KMS-11 (cell line): ENCODE measurements around the gene EHBP1L1.

Source experiments
- H2AFZ ChIP-seq: fragments of 200-600 bp; sonication (generic); 2 replicates; pipeline ENCODE4 v1.6.1; 2016; ENCODE audit warnings: antibody characterized with exemption, mixed run types, low read depth
- H3K27ac ChIP-seq: fragments of 200-600 bp; sonication (generic); 2 replicates; pipeline ENCODE4 v1.6.1; 2016; ENCODE audit warnings: mild to moderate bottlenecking, mixed run types
- H3K27me3 ChIP-seq: fragments of 200-600 bp; sonication (generic); 2 replicates; pipeline ENCODE4 v1.6.1; 2017; ENCODE audit warnings: mild to moderate bottlenecking, low read depth, mixed run types, moderate library complexity; ENCODE audit not compliant: insufficient read depth
- H3K36me3 ChIP-seq: fragments of 200-600 bp; sonication (generic); 2 replicates; pipeline ENCODE4 v1.6.1; 2017; ENCODE audit warnings: mild to moderate bottlenecking, mixed run types; ENCODE audit not compliant: insufficient read depth
- H3K4me1 ChIP-seq: fragments of 200-600 bp; sonication (generic); 2 replicates; pipeline ENCODE4 v1.6.1; 2016; ENCODE audit warnings: mild to moderate bottlenecking, low read depth, mixed run types; ENCODE audit not compliant: poor library complexity, severe bottlenecking
- H3K4me2 ChIP-seq: fragments of 200-600 bp; sonication (generic); 2 replicates; pipeline ENCODE4 v1.7.0; 2016; ENCODE audit warnings: mild to moderate bottlenecking, mixed run types
- H3K4me3 ChIP-seq: fragments of 200-600 bp; sonication (generic); IDR thresholded peaks from 2 replicates; pipeline ENCODE4 v1.6.1; 2017; ENCODE audit warnings: low read depth, low read length, mixed read lengths; ENCODE audit not compliant: insufficient read depth
- H3K79me2 ChIP-seq: fragments of 200-600 bp; sonication (generic); 2 replicates; pipeline ENCODE4 v1.6.1; 2016; ENCODE audit warnings: low read depth, mixed run types; ENCODE audit not compliant: insufficient read depth
- H3K9ac ChIP-seq: fragments of 200-600 bp; sonication (generic); 2 replicates; pipeline ENCODE4 v1.6.1; 2016; ENCODE audit warnings: mild to moderate bottlenecking, mixed run types
- H4K20me1 ChIP-seq: fragments of 200-600 bp; sonication (generic); 2 replicates; pipeline ENCODE4 v1.6.1; 2016; ENCODE audit warnings: mild to moderate bottlenecking, mixed run types; ENCODE audit not compliant: insufficient read depth
- TF ChIP-seq, protein P1 (sequence below): fragments of 200-600 bp; sonication (generic); conservative IDR thresholded peaks from 2 replicates; pipeline ENCODE4 v1.6.1; 2017; ENCODE audit warnings: low read depth, mild to moderate bottlenecking, antibody characterized with exemption, low read length, moderate library complexity, mixed read lengths

EHBP1L1 gene

GRCh38 chr11:65549096-65549495 is 26.8 kb upstream of the EHBP1L1 start:
- Histone ChIP-seq H3K36me3 (no peaks in the 10 kb centered on the region), H2AFZ (no peak overlapping the region), H3K4me2 (no peak overlapping the region), H3K4me1 (peaks cover 39% of the 10 kb centered on the region), H3K27ac (no peak overlapping the region), H3K4me3 (no peak overlapping the region), H3K79me2 (no peaks in the 10 kb centered on the region), H3K9ac (no peak overlapping the region), H4K20me1 (no peaks in the 10 kb centered on the region), H3K27me3 (no peaks in the 10 kb centered on the region)
- TF ChIP-seq, protein P1, sequence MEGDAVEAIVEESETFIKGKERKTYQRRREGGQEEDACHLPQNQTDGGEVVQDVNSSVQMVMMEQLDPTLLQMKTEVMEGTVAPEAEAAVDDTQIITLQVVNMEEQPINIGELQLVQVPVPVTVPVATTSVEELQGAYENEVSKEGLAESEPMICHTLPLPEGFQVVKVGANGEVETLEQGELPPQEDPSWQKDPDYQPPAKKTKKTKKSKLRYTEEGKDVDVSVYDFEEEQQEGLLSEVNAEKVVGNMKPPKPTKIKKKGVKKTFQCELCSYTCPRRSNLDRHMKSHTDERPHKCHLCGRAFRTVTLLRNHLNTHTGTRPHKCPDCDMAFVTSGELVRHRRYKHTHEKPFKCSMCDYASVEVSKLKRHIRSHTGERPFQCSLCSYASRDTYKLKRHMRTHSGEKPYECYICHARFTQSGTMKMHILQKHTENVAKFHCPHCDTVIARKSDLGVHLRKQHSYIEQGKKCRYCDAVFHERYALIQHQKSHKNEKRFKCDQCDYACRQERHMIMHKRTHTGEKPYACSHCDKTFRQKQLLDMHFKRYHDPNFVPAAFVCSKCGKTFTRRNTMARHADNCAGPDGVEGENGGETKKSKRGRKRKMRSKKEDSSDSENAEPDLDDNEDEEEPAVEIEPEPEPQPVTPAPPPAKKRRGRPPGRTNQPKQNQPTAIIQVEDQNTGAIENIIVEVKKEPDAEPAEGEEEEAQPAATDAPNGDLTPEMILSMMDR, result no peak

- no peaks in the 10 kb centered on the region for H3K36me3 ChIP-seq
- no peaks in the 10 kb centered on the region for H4K20me1 ChIP-seq
- TF ChIP-seq, protein P1, result peak; percentile 69
- H3K4me2 ChIP-seq, result peak overlapping the region; percentile 66; the same call in 1 of the 2 replicates
- H3K4me3 ChIP-seq, result no peak overlapping the region
- H2AFZ ChIP-seq, result no peak overlapping the region
- H3K4me1 ChIP-seq, result peaks cover 64% of the 10 kb centered on the region
- H3K9ac ChIP-seq, result no peak overlapping the region
- peak overlapping the region; percentile 43; the same call in 1 of the 2 replicates for H3K27ac ChIP-seq
- no peaks in the 10 kb centered on the region for H3K27me3 ChIP-seq
- no peaks in the 10 kb centered on the region for H3K79me2 ChIP-seq
Measured at GRCh38 chr11:65551572-65552387, 24.1 kb upstream of the EHBP1L1 start.

- Histone ChIP-seq H3K79me2 (no peaks in the 10 kb centered on the region), H4K20me1 (no peaks in the 10 kb centered on the region), H3K4me3 (no peak overlapping the region), H3K36me3 (no peaks in the 10 kb centered on the region), H3K4me1 (peaks cover 68% of the 10 kb centered on the region), H3K27ac (peak overlapping the region; percentile 43), H3K27me3 (no peaks in the 10 kb centered on the region), H2AFZ (no peak overlapping the region), H3K9ac (no peak overlapping the region), H3K4me2 (peak overlapping the region; percentile 66)
- TF ChIP-seq, protein P1, result peak; percentile 53; the same call in 1 of the 2 replicates
Measured at GRCh38 chr11:65552388-65552951, 23.4 kb upstream of the EHBP1L1 start.

DNA sequence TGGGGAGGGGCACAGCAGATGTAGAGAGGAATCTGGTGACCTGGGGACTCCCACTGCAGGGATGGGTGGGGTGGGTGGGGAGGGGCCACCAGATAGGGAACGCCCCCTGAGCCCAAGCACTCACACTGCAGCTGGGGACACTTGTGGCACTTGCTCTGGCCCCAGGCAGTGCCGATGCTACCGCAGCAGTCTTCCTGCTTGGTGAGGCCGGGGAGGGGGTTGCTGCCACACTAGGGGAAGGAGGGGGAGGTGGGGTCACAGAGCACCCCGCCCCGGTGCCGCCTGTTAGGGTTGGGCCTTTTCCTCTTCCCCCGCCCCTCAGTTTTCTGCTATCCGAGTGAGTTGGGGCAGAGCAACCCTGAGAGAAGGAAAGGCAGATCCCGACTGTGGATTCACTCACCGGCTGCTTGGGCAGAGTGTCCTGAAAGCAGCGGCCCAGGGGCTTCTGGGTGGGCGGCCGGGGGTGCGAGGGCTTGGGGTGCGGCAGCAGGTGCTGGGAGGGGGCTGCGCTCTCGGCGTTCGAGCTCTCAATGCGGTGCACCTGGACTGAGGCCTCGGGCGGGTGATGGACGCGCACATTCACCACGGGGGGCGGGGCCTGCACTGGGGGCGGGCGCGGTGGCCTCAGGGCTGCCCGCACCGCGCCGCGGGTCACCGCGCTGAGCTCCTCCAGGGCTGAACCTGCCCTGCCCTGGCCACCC is 22.4 kb upstream of the EHBP1L1 start:
- H4K20me1 ChIP-seq, result no peaks in the 10 kb centered on the region
- no peak overlapping the region for H3K4me3 ChIP-seq
- peak overlapping the region; percentile 59; the same call in 1 of the 2 replicates for H2AFZ ChIP-seq
- TF ChIP-seq, protein P1, result no peak
- no peaks in the 10 kb centered on the region for H3K79me2 ChIP-seq
- no peaks in the 10 kb centered on the region for H3K36me3 ChIP-seq
- peaks cover 65% of the 10 kb centered on the region for H3K4me1 ChIP-seq
- peak overlapping the region; percentile 69 for H3K9ac ChIP-seq
- H3K27ac ChIP-seq, result peak overlapping the region; percentile 76
- H3K27me3 ChIP-seq, result no peaks in the 10 kb centered on the region
- peak overlapping the region; percentile 89 for H3K4me2 ChIP-seq
